Measurements from ENCODE around the gene VEGFB.
A peak's percentile ranks its signal among the peaks of the same experiment; 100 is the strongest.

Gene VEGFB

DNA sequence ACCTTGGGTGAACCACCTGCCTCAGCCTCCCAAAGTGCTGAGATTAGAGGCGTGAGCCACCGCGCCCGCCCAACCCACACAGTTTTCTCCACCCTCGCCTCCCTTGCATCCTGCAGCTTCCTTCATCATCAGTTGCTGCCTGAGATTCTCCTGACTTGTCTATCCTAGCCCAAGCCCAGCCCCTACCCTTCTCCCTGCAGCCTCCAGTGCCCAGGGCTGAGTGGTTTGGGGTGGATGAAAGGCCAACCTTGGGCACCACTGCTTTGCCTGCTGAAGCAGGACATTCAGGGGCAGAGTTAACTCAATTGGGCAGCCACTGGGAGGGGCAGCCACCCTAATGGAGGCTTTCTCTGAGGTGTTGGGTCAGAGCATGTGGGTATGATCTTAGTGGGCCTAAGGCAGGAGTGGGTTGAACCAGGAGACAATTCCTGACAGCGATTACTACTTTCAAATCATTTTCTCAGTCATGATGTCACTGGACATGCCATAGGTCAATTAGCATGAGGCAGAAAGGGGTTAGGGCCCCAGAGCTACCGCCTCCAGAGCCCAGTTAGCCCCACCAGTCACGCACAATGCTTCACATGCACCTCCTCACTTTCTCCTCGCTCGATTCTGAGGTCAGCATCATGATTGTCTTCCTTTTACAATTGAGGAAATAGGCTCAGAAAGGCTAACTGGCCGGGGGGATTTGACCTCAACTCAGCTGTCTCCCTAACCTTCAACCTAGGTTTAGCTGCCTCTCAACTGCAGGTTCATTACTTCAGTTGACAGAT, 5.5 kb downstream of the VEGFB start:
- H3K27ac ChIP-seq, result peak overlapping the region; percentile 86
- TF ChIP-seq, protein P1, sequence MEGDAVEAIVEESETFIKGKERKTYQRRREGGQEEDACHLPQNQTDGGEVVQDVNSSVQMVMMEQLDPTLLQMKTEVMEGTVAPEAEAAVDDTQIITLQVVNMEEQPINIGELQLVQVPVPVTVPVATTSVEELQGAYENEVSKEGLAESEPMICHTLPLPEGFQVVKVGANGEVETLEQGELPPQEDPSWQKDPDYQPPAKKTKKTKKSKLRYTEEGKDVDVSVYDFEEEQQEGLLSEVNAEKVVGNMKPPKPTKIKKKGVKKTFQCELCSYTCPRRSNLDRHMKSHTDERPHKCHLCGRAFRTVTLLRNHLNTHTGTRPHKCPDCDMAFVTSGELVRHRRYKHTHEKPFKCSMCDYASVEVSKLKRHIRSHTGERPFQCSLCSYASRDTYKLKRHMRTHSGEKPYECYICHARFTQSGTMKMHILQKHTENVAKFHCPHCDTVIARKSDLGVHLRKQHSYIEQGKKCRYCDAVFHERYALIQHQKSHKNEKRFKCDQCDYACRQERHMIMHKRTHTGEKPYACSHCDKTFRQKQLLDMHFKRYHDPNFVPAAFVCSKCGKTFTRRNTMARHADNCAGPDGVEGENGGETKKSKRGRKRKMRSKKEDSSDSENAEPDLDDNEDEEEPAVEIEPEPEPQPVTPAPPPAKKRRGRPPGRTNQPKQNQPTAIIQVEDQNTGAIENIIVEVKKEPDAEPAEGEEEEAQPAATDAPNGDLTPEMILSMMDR (conservative IDR thresholded peaks at IDR 0.05), result no peak

DNA sequence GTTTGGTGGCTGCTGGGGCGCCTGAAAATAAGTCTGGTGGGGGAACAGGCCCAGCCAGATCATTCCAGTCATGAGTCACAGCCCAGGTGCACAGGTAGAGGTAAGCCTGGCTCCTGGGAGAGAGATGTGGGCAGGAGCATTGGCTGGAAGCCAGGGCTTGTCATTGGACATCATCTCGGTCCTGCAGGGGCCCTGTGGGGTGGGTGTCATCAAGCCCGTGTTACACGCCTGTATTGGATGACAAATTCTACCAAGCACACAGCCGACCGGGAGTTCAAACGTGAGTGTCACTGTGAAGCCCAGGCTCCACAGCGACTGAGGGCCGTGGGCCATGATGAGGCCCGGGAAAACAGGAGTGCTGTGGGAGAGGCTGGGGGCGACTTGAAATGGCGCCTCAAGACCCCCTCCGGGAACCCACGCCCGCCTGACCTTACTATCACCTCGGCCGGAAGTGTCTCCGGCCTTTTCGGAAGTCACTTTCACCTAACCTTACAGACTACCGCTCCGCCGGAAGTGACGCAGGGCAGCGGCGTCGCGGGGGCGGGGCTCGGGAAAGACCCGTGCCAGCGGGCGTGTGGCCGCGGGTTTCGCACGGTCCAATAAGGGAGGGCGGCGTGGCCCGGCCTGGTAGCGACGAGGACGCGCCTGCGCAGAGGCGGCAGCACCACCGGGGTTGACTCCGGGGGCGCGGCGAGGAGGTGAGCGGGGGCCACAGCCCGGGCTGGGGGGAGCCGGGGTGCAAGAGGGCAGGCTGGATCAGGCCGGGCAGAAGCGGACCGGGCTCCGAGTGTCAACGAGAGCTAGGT, 6.3 kb downstream of the VEGFB start, which contains the start of gene FKBP2:
Gene FKBP2 (plus strand): TSS at position 661 of the 806 bp plus-strand sequence. CDS start 1,293 bp downstream, outside the sequence.
- TF ChIP-seq ZFX (IDR thresholded peaks at IDR 0.05), result no peak
- TF ChIP-seq, protein P1 (conservative IDR thresholded peaks at IDR 0.05), result no peak
- peak within 1 kb of the TSS; percentile 86 for H3K27ac ChIP-seq

DNA sequence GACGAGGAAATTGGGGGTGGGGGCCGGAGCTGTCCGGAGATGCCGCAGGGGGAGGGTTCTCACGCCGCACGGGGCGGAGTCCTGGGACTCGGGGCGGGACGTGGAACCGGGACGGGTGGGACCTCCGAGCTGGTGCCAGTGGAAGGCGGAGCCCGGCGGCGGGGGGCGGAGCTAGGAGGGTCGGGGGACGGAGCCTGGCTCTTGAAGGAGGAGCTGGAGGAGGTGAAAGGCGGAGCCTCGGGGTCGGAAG, 6.8 kb downstream of the VEGFB start:
- TF ChIP-seq, protein P1 (conservative IDR thresholded peaks at IDR 0.05), result no peak
- no peak for TF ChIP-seq ZFX (IDR thresholded peaks at IDR 0.05)
- peak overlapping the region; percentile 86 for H3K27ac ChIP-seq

DNA sequence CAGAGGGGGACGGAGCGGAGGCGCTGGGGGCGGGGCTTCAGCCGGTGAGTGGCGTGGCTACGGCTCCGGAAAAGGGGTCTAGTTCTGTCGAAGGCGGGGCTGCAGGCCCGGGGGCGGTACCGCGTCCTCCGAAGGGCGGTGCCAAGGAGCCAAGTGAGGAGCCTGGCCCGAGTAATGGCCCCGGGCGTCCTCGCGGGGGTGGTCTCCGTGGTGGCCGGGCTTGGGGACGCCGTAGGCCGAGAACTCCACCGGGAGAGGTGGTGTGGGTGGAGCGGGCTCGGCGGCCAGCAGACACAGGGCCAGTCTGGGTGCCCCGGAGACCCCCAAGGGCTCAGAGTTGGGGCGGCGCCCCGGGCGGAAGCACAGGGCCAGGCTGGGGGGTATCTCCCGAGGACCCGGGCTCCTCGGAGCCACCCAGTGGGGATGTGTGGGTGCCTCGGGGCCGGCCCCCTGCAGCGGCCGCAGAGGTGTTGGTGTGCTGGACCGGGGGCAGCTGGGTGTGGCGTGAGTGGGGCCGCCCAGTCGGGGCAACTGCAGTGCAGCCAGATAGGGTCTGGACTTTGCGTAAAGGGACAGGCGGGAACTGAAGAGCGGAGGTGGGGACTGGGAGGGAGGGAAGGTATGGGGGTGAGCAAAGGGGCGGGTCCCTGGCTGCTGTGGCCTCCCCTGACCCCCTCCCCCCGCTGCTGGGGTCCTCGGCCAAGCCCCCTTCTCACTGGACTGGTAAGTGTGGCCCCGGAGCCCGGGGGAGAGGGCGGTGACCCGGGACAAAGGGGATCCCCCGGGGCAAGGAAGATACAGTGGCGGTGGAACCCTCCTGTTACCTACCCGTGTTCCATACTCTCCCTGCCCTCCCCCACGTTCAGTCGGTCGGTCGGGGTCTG, 7.3 kb downstream of the VEGFB start:
- TF ChIP-seq, protein P1 (conservative IDR thresholded peaks at IDR 0.05), result no peak
- no peak for TF ChIP-seq ZFX (IDR thresholded peaks at IDR 0.05)
- peak overlapping the region; percentile 86 for H3K27ac ChIP-seq

DNA sequence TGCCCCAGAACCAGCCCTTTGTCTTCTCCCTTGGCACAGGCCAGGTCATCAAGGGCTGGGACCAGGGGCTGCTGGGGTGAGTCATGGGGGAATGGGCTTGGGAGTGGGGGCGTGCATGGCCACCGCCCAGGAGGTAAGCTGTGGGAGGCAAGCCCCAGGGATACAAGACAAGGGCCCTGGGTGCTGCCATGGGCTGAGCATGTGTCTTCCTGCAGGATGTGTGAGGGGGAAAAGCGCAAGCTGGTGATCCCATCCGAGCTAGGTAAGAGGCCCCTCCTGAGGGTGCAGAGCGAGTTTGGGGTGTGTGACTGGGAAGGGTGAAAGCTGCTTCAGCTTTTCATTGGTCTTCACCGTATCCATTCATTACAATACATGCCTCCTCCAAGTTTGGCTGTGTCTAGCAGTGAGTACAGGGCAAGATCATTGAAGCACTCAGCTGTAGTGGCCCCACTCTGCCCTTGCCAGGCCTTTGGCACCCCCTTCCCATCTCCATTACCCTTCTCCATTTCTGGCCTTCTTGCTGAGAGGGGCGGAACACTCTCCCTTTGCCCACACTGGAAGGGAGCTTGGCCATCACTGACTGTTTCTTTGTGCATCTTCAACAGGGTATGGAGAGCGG, 9.0 kb downstream of the VEGFB start:
- H3K27ac ChIP-seq, result peak overlapping the region; percentile 86
- TF ChIP-seq, protein P1 (conservative IDR thresholded peaks at IDR 0.05), result no peak
- TF ChIP-seq ZFX (IDR thresholded peaks at IDR 0.05), result no peak

DNA sequence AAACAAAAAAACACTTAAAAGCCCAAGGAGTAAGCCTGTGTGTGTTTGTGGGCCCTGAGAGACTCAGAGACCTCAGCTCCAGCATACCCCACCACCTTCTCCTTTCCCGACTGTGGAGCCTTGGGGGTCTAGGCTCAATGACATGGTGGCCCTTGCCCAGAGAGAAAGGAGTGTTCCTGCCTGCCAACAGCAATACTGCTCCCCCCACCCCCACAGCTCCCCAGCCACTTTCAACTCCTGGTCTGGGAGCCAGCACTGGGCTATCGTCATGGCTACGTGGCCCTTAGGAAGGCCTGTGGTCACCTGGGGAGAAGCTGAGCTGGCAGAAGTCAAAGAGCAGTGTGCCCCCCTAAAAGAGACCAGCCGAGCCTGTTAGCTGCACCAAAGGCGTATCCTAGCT, 9.7 kb downstream of the VEGFB start:
- TF ChIP-seq, protein P1 (conservative IDR thresholded peaks at IDR 0.05), result no peak
- TF ChIP-seq ZFX (IDR thresholded peaks at IDR 0.05), result no peak
- H3K27ac ChIP-seq, result no peak overlapping the region; the same call in 1 of the 2 replicates

All from C4-2B (cell line).